GM12873 (cell line): Measurements from ENCODE around the gene EFNA5.

Experiments used
- TF ChIP-seq, protein P1 (sequence below): IDR thresholded peaks from 2 replicates; pipeline ENCODE4 v1.5.1; 2012; ENCODE audit warnings: low read depth, mild to moderate bottlenecking, moderate library complexity, low read length, control low read depth; ENCODE audit not compliant: insufficient read depth; ENCODE audit errors: missing control alignments

EFNA5 gene

DNA sequence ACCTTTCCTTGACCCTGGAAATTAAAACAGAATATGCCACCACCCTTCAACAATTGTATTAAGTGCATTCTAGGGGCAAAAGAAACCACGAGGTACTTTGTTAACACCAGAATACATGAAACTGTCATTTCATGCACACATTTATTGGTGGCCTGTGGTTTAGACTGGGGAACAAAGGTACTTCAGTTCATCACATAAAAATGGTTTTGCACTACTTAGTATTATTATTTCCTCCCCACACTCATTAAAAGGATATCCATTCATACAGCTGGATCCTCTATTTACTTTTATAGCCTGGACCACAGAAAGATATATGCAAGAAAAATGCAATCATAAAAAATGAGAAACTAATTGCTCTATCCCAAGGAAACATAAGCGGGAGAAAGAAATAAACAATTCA, 230.9 kb downstream of the EFNA5 start:
- TF ChIP-seq, protein P1, sequence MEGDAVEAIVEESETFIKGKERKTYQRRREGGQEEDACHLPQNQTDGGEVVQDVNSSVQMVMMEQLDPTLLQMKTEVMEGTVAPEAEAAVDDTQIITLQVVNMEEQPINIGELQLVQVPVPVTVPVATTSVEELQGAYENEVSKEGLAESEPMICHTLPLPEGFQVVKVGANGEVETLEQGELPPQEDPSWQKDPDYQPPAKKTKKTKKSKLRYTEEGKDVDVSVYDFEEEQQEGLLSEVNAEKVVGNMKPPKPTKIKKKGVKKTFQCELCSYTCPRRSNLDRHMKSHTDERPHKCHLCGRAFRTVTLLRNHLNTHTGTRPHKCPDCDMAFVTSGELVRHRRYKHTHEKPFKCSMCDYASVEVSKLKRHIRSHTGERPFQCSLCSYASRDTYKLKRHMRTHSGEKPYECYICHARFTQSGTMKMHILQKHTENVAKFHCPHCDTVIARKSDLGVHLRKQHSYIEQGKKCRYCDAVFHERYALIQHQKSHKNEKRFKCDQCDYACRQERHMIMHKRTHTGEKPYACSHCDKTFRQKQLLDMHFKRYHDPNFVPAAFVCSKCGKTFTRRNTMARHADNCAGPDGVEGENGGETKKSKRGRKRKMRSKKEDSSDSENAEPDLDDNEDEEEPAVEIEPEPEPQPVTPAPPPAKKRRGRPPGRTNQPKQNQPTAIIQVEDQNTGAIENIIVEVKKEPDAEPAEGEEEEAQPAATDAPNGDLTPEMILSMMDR: no peak

DNA sequence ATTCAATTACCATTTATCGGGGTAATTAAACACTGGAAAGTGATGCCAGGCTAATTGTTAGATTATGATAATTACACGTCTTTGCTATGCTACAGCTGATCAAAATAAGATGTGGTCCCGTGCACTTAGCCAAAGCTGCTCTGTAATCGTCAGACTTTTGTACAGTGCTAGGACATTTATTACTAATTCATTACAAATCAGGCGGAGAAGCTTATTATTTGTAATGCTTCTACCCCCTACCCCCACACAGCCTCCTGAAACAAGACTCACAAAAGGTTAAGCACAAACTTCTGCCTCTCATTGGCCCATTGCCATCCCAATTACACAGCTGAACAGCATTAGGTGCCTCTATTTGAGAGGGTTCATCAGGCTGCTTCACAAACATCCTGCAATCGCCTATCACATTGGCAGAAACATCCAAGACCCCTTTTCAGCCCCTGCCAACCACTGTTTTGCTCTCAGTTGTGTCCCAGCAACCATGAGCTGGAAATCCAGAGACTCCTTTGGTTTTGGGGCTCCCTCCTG, 232.7 kb downstream of the EFNA5 start:
- TF ChIP-seq, protein P1: no peak

- TF ChIP-seq, protein P1: no peak
Observed at GRCh38 chr5:107437154-107437553, 233.6 kb downstream of the EFNA5 start.

DNA sequence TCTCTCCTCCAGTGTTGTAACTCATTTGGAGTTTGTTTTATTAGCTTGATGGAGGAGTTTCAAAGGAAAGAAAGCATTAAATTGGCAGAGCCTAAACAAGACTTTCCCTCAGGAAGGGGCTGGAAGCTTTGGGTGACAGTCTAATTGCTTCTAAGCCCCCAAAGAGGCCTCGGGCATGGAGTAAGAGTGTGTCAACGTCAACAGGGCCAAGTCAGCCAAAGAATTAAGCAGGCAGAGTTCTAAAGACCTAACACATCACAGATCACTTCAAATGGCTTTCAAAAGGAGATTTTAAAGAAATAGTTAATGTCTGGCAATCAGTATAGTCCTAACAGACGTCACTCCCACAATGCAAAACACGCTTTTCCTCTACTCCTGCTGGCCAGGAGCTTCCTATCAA, 234.5 kb downstream of the EFNA5 start:
- TF ChIP-seq, protein P1: no peak

GRCh38 chr5:107435061-107435460, 235.7 kb downstream of the EFNA5 start:
- TF ChIP-seq, protein P1: no peak

DNA sequence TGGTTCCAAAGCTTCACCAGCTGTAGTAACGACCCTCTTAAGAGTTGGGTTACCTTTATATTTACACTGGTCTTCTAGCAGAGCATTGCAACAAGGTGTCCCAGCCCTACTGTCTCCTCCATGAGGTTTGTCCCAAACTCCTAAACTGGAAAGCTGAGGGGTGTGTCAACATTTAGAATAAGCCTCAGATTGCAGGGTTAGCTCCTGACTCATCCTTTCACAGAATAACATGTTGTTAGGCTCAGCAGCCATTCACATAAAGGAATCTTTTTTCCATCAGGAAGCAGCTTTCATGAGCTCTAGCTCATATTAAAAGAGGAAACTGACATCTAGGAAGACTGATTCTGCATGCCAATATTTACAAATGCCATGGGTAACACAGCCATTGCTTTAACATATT, 238.7 kb downstream of the EFNA5 start:
- TF ChIP-seq, protein P1: no peak

- TF ChIP-seq, protein P1: no peak
Observed at GRCh38 chr5:107431536-107431935, 239.2 kb downstream of the EFNA5 start.
